Measurements from ENCODE around the gene KCNQ5. TPM values are rescaled to one million over a fixed set of nuclear protein-coding genes. Genes with fewer than 3 reads are reported as not detected.

The KCNQ5 gene
- total and polyA plus RNA-seq, 2 of the 8 experiments (the other 6 are each of a cell fraction or from before 2014, with no cell fraction given) = 0.83 to 1.2 TPM

GRCh38 chr6:72640615-72640930, 18.7 kb downstream of the KCNQ5 start:
- DNase-seq (ENCODE audit: low read depth in 1 of 2, low spot score in 2 of 2) = no peak
- Histone ChIP-seq H3K9ac (replicated peaks in 1 of 4; ENCODE audit: extremely low read depth in 1 of 4, low read depth in 3 of 4, low read length in 3 of 4) (no peak overlapping the region), H3K23ac (ENCODE audit: insufficient read length) (no peak overlapping the region), H3K4me1 (replicated peaks in 1 of 4; ENCODE audit: control insufficient read depth in 3 of 4, insufficient read depth in 4 of 4, low read length in 3 of 4) (no peaks in the 10 kb centered on the region), H3K79me1 (ENCODE audit: low read depth, low read length) (no peaks in the 10 kb centered on the region), H3K18ac (ENCODE audit: extremely low read depth, low read length) (no peak overlapping the region), H3K4me2 (ENCODE audit: insufficient read depth in 1 of 2, low read depth in 2 of 2, low read length in 2 of 2) (no peak overlapping the region), H2BK5ac (ENCODE audit: low read depth, low read length) (no peak overlapping the region), H2AK5ac (ENCODE audit: low read depth, low read length) (no peak overlapping the region), H2BK120ac (replicated peaks; ENCODE audit: low read depth, low read length) (no peak overlapping the region), H2AFZ (ENCODE audit: low read length) (no peak overlapping the region), H4K20me1 (replicated peaks in 1 of 2; ENCODE audit: control insufficient read depth in 1 of 2, insufficient read depth in 2 of 2, low read length in 2 of 2) (no peaks in the 10 kb centered on the region), H4K8ac (ENCODE audit: extremely low read depth, insufficient read depth, low read length) (no peak overlapping the region), H3K56ac (replicated peaks; ENCODE audit: insufficient read length, low read depth, low read length) (no peak overlapping the region), H2BK15ac (ENCODE audit: low read length) (no peak overlapping the region), H3K23me2 (ENCODE audit: low read depth, low read length) (no peaks in the 10 kb centered on the region), H3K27me3 (replicated peaks in 1 of 4; ENCODE audit: control insufficient read depth in 3 of 4, extremely low read depth in 1 of 4, insufficient read depth in 3 of 4, low read length in 3 of 4) (no peaks in the 10 kb centered on the region), H3K36me3 (ENCODE audit: control insufficient read depth in 2 of 4, insufficient read depth in 4 of 4, low read length in 3 of 4) (no peaks in the 10 kb centered on the region), H4K5ac (ENCODE audit: insufficient read length, low read depth, low read length) (no peak overlapping the region), H2BK20ac (ENCODE audit: low read length) (no peak overlapping the region), H2BK12ac (ENCODE audit: low read depth, low read length) (no peak overlapping the region), H3K4me3 (ENCODE audit: extremely low read depth in 1 of 4, insufficient read depth in 2 of 4, low read depth in 3 of 4, low read length in 4 of 4) (no peak overlapping the region), H3K4ac (replicated peaks; ENCODE audit: insufficient read length, low read depth, low read length) (no peak overlapping the region), H3K79me2 (ENCODE audit: control insufficient read depth in 1 of 2, insufficient read depth in 2 of 2, low read length in 2 of 2) (no peaks in the 10 kb centered on the region), H4K91ac (replicated peaks; ENCODE audit: insufficient read length, low read length) (no peak overlapping the region), H3K9me3 (ENCODE audit: insufficient read depth in 2 of 2, low read depth in 1 of 2, low read length in 1 of 2) (no peaks in the 10 kb centered on the region), H3K14ac (ENCODE audit: insufficient read length) (no peak overlapping the region), H3K27ac (ENCODE audit: low read depth, low read length) (no peak overlapping the region)
- ChIA-PET CTCF (ENCODE audit: partially characterized antibody) (interaction anchor here (0.7 to 1.7 kb wide), 5 partner anchors 21 to 534 kb away, joined by 3 to 10 read pairs (median 4); no protein-coding TSS in a partner anchor), POLR2A (ENCODE audit: partially characterized antibody) (no interaction called here)
- no peak for TF ChIP-seq NRF1 (IDR thresholded peaks at IDR 0.05; ENCODE audit: low read depth, low read length)
- TF ChIP-seq HDAC6 (IDR thresholded peaks at IDR 0.05; ENCODE audit: low read depth, low read length) = no peak
- TF ChIP-seq, protein P1, sequence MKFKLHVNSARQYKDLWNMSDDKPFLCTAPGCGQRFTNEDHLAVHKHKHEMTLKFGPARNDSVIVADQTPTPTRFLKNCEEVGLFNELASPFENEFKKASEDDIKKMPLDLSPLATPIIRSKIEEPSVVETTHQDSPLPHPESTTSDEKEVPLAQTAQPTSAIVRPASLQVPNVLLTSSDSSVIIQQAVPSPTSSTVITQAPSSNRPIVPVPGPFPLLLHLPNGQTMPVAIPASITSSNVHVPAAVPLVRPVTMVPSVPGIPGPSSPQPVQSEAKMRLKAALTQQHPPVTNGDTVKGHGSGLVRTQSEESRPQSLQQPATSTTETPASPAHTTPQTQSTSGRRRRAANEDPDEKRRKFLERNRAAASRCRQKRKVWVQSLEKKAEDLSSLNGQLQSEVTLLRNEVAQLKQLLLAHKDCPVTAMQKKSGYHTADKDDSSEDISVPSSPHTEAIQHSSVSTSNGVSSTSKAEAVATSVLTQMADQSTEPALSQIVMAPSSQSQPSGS (IDR thresholded peaks at IDR 0.05; ENCODE audit: low read length) = no peak
- TF ChIP-seq BRCA1 (IDR thresholded peaks at IDR 0.05; ENCODE audit: low read depth, low read length) = no peak
- no peak for TF ChIP-seq GTF2F1 (IDR thresholded peaks at IDR 0.05; ENCODE audit: borderline replicate concordance, low read depth, low read length)
- no peak for TF ChIP-seq FOSL1 (IDR thresholded peaks at IDR 0.05; ENCODE audit: insufficient read depth, low read depth, low read length)
- TF ChIP-seq TAF7 (optimal IDR thresholded peaks at IDR 0.05; ENCODE audit: borderline replicate concordance, low read depth, low read length) = no peak
- FAIRE-seq = no peak

All from H1 (cell line).